Measurements from ENCODE around the gene CLCN2.

The CLCN2 gene

DNA sequence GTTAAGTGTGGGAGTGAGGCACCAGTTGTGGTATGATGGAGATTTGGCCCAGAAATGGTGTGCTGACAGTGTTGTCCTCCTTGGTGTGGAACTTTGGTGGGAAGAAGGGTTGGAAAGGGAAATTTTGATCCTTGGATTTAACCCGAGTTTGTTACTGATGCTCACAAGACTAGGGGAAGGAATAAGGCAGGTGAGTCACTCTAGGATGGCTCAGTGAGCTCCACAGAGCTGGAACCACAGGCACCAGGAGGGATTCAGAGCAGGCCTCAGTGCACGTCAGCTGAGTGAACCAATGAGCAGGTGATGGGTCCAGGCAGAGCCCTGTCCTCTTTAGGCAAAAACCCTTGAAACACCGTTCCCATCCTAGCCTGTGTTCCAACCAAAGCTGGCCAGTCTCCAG lies 29.9 kb upstream of the CLCN2 start:
- no peak for DNase-seq (ENCODE audit: insufficient read length, low spot score)
- TF ChIP-seq, protein P1, sequence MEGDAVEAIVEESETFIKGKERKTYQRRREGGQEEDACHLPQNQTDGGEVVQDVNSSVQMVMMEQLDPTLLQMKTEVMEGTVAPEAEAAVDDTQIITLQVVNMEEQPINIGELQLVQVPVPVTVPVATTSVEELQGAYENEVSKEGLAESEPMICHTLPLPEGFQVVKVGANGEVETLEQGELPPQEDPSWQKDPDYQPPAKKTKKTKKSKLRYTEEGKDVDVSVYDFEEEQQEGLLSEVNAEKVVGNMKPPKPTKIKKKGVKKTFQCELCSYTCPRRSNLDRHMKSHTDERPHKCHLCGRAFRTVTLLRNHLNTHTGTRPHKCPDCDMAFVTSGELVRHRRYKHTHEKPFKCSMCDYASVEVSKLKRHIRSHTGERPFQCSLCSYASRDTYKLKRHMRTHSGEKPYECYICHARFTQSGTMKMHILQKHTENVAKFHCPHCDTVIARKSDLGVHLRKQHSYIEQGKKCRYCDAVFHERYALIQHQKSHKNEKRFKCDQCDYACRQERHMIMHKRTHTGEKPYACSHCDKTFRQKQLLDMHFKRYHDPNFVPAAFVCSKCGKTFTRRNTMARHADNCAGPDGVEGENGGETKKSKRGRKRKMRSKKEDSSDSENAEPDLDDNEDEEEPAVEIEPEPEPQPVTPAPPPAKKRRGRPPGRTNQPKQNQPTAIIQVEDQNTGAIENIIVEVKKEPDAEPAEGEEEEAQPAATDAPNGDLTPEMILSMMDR (IDR thresholded peaks at IDR 0.05; ENCODE audit: insufficient read depth, missing control alignments): no peak
- FAIRE-seq: no peak

DNA sequence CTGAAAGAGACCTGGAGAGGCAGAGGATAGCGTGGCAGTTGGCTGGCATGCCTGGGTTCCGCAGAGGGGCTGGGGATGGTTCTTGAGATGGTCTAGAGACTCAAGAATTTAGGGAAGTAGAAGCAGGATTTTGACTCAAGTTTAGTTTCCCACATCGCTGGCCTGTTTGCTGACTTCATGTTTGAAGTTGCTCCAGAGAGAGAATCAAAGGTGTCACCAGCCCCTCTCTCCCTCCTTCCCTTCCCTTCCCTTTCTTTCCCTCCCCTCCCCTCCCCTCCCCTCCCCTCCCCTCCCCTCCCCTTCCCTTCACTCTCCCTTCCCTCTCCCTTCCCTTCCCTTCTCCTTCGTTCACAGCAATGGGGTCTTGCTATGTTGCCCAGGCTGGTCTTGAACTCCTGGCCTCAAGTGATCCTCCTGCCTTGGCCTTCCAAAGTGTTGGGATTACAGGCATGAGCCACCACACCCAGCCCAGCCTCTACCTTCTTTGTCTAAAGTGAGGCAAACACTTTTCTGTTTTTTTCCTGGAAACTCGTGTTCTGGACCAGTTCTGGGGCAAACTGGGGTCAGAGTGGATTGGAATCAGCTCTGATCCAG lies 28.6 kb upstream of the CLCN2 start:
- DNase-seq (ENCODE audit: insufficient read length, low spot score) (no peak), FAIRE-seq (no peak)
- TF ChIP-seq, protein P1 (IDR thresholded peaks at IDR 0.05; ENCODE audit: insufficient read depth, missing control alignments): no peak

DNA sequence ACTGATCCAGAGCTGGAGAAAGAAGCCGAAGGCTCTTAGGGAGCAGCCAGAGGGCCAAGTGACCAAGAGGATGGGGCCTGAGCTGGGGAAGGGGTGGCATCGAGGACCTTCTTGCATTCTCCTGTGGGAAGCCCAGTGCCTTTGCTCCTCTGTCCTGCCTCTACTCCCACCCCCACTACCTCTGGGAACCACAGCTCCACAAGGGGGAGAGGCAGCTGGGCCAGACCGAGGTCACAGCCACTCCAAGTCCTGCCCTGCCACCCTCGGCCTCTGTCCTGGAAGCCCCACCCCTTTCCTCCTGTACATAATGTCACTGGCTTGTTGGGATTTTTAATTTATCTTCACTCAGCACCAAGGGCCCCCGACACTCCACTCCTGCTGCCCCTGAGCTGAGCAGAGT lies 28.0 kb upstream of the CLCN2 start:
- DNase-seq (ENCODE audit: insufficient read length, low spot score) (no peak), FAIRE-seq (no peak)
- TF ChIP-seq, protein P1 (IDR thresholded peaks at IDR 0.05; ENCODE audit: insufficient read depth, missing control alignments): no peak

DNA sequence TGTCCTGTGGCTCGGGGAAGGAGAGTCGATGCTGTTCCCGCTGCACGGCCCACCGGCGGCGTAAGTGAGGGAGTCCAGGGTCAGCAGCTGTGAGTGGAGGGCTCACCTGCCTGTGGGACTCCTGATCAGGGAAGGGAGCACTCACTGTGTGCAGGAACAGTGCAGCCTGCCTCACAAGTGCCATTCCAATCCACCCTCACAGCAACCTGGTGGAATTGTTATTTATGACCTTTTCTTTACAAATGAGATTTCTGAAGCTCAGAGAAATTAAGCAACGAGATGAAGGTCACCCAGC lies 27.5 kb upstream of the CLCN2 start:
- DNase-seq (ENCODE audit: insufficient read length, low spot score) (no peak), FAIRE-seq (no peak)
- TF ChIP-seq, protein P1 (IDR thresholded peaks at IDR 0.05; ENCODE audit: insufficient read depth, missing control alignments): no peak

DNA sequence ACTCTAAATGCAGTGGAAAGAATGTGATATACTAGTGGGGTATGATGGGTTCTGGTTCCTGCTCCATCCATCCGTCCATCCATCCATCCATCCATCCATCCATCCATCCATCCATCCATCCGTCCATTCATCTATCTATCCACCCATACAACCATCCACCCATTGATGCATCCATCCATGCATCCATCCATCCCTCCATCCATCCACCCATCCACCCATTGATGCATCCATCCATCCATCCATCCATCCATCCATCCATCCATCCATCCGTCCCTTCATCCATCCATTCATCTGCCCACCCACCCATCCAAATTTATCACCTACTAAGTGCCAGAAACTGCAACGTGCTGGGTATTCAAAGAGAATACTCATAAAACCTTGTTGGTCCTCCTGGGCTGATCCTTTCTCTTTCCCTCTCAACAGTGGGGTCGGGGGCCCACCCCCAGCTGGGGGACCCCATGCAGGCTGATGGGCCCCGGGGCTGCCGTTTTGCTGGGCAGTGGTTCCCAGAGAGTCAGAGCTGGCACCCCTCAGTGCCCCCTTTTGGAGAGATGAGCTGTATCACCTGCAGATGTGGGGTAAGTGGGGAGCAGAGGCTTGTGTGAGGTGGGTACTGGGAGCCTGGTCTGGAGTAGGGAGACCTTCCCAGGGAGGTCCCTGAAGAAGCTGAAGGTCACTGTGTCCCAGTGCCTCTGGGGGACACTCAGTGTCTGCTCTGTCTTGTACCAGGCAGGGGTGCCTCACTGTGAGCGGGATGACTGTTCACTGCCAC lies 26.9 kb upstream of the CLCN2 start:
- TF ChIP-seq, protein P1 (IDR thresholded peaks at IDR 0.05; ENCODE audit: insufficient read depth, missing control alignments): no peak
- no peak for FAIRE-seq
- no peak for DNase-seq (ENCODE audit: insufficient read length, low spot score)

DNA sequence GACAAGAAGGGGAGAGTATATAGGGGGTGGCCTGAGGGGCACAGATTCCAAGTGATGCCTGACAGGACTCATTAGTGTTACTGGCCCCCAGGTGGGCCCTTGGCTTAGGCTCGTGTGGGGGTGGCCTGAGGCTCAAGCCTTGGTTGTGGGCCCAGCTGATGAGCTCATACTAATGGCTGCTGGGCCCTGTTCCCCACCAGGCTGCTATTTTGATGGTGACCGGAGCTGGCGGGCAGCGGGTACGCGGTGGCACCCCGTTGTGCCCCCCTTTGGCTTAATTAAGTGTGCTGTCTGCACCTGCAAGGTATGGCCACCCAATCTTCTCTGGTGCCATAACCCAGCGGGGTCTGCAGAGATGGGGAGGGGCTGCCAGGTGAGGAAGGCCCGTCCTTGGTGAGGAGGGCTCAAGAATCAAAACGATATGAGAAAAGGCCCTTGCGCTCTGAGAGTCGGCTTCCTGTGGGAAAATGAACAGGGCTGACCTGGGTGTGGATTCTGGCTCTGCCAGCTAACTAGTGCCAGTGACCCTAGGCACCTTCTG lies 25.8 kb upstream of the CLCN2 start:
- DNase-seq (ENCODE audit: insufficient read length, low spot score): no peak
- no peak for FAIRE-seq
- TF ChIP-seq, protein P1 (IDR thresholded peaks at IDR 0.05; ENCODE audit: insufficient read depth, missing control alignments): no peak

All from D721Med (cell line).